ENCODE results near the gene C12orf57. TPM values are rescaled to one million over a fixed set of nuclear protein-coding genes. Genes with fewer than 3 reads are reported as not detected.

The C12orf57 gene
- total and polyA plus RNA-seq, 9 of the 15 experiments (the other 6 are each of a cell fraction or from before 2014, with no cell fraction given) = 26.7 to 191 (median 107) TPM

- no peak for TF ChIP-seq NR3C1 (CRISPR knock-in tag; IDR thresholded peaks at IDR 0.05)
- TF ChIP-seq MGA (IDR thresholded peaks at IDR 0.05) = peak; percentile 81
- no peak for TF ChIP-seq PHF20 (IDR thresholded peaks at IDR 0.05; ENCODE audit: partially characterized antibody)
- TF ChIP-seq ZNF449 (CRISPR knock-in tag; IDR thresholded peaks at IDR 0.05) = no peak
- no peak for TF ChIP-seq SNIP1 (IDR thresholded peaks at IDR 0.05; ENCODE audit: low read depth)
- no peak for TF ChIP-seq NFRKB (IDR thresholded peaks at IDR 0.05; ENCODE audit: low read depth)
- TF ChIP-seq ELF4 (CRISPR knock-in tag; IDR thresholded peaks at IDR 0.05) = no peak
- TF ChIP-seq ZNF316 (IDR thresholded peaks at IDR 0.05) = no peak
- TF ChIP-seq NRF1 (conservative IDR thresholded peaks at IDR 0.05 in 1 of 2, IDR thresholded peaks at IDR 0.05 in 1 of 2) = peak; percentile 90 to 91
- no peak for TF ChIP-seq NFIC (IDR thresholded peaks at IDR 0.05)
- no peak for TF ChIP-seq CHAMP1 (IDR thresholded peaks at IDR 0.05)
- TF ChIP-seq TFAP4 (CRISPR knock-in tag; IDR thresholded peaks at IDR 0.05; ENCODE audit: borderline replicate concordance) = peak; percentile 93
These were observed 21.3 kb downstream of the C12orf57 start (continued) for GRCh38 chr12:6965026-6965661.
